Measurements from ENCODE around the gene CCDC92.

GRCh38 chr12:123962513-123962912 is 10.1 kb downstream of the CCDC92 start:
- TF ChIP-seq POLR2AphosphoS5 (IDR thresholded peaks at IDR 0.05; ENCODE audit: borderline replicate concordance, low read depth, low read length) (no peak), EZH2 (IDR thresholded peaks at IDR 0.05) (no peak), FOXP2 (optimal IDR thresholded peaks at IDR 0.05; ENCODE audit: control extremely low read depth, extremely low read length, insufficient read depth) (no peak)

Measured in SK-N-MC (cell line).